K562 (cell line): ENCODE data around the gene GPN1. TPM values are rescaled to one million over a fixed set of nuclear protein-coding genes. Genes with fewer than 3 reads are reported as not detected.

Experiments
- BRD9 ChIP-seq: fragments of 450-650 bp; IDR thresholded peaks from 2 replicates; pipeline ENCODE4 v1.6.1; 2018; ENCODE audit warnings: low read depth; ENCODE audit not compliant: partially characterized antibody
- C11orf30 ChIP-seq: fragments of 450-650 bp; IDR thresholded peaks from 2 replicates; pipeline ENCODE4 v1.6.1; 2016; ENCODE audit warnings: low read depth, mild to moderate bottlenecking
- DMBX1 ChIP-seq: fragments of 250-450 bp; sonication (Bioruptor Pico); IDR thresholded peaks from 2 replicates; pipeline ENCODE4 v1.8.0; 2022; ENCODE audit warnings: inconsistent platforms, mild to moderate bottlenecking, moderate library complexity, borderline replicate concordance
- ETV5 ChIP-seq: sonication (generic); formaldehyde crosslinking; IDR thresholded peaks from 2 replicates; pipeline ENCODE4 v1.4.0; 2020; ENCODE audit warnings: low read depth, mild to moderate bottlenecking, missing genetic modification reagents
- GATAD2A ChIP-seq: fragments of 450-650 bp; IDR thresholded peaks from 2 replicates; pipeline ENCODE4 v1.6.1; 2017
- HDAC6 ChIP-seq: IDR thresholded peaks from 2 replicates; pipeline ENCODE4 v1.6.1; 2012; ENCODE audit warnings: low read depth, mild to moderate bottlenecking, control low read depth, inconsistent platforms, low read length, moderate library complexity
- IFI16 ChIP-seq: fragments of 250-450 bp; sonication (Bioruptor Pico); IDR thresholded peaks from 2 replicates; pipeline ENCODE4 v2.1.2; 2022; ENCODE audit warnings: mild to moderate bottlenecking, inconsistent platforms
- IRF9 ChIP-seq: fragments of 450-650 bp; IDR thresholded peaks from 2 replicates; pipeline ENCODE4 v1.6.1; 2016; ENCODE audit warnings: missing biosample characterization, missing genetic modification characterization
- JUN ChIP-seq, 2 experiments: sonication (generic) in 1 of 2; formaldehyde crosslinking in 1 of 2; IDR thresholded peaks; 2 replicates each; pipeline versions ENCODE4 v1.6.1 to v1.8.0; 2012 to 2022; ENCODE audit warnings: borderline replicate concordance in 2 of 2, mild to moderate bottlenecking in 2 of 2, improper control_type of control experiment in 1 of 2, low read depth in 1 of 2, low read length in 1 of 2, missing genetic modification reagents in 1 of 2
- KLF10 ChIP-seq: fragments of 250-450 bp; sonication (Bioruptor Pico); IDR thresholded peaks from 2 replicates; pipeline ENCODE4 v1.6.1; 2021; ENCODE audit warnings: matching md5 sums
- LARP7 ChIP-seq: fragments of 450-650 bp; IDR thresholded peaks from 2 replicates; pipeline ENCODE4 v1.6.1; 2016
- LCOR ChIP-seq: sonication (generic); formaldehyde crosslinking; IDR thresholded peaks from 2 replicates; pipeline ENCODE4 v1.8.0; 2022; ENCODE audit warnings: mild to moderate bottlenecking, missing genetic modification reagents
- MYNN ChIP-seq, 2 experiments: sonication (generic); formaldehyde crosslinking in 1 of 2; IDR thresholded peaks; 2 replicates each; pipeline versions ENCODE4 v1.5.0 to v1.6.1; 2016 to 2020; ENCODE audit warnings: antibody characterized with exemption in 1 of 2, missing genetic modification reagents in 1 of 2
- NFRKB ChIP-seq: fragments of 450-650 bp; IDR thresholded peaks from 2 replicates; pipeline ENCODE4 v1.6.1; 2016; ENCODE audit warnings: low read depth
- NFYB ChIP-seq: IDR thresholded peaks from 2 replicates; pipeline ENCODE4 v1.6.1; 2011; ENCODE audit warnings: mild to moderate bottlenecking, moderate library complexity; ENCODE audit not compliant: insufficient read length; ENCODE audit errors: extremely low read depth
- NR2C1 ChIP-seq, 2 experiments: fragments of 450-650 bp; IDR thresholded peaks; 2 replicates each; pipeline ENCODE4 v1.6.1; 2017; ENCODE audit warnings: mild to moderate bottlenecking in 2 of 2, antibody characterized with exemption in 1 of 2, inconsistent platforms in 1 of 2, missing compliant biosample characterization in 1 of 2, missing genetic modification characterization in 1 of 2
- TCF3 ChIP-seq: sonication (generic); formaldehyde crosslinking; IDR thresholded peaks from 2 replicates; pipeline ENCODE4 v1.4.0; 2020; ENCODE audit warnings: mild to moderate bottlenecking, missing genetic modification reagents
- VEZF1 ChIP-seq: fragments of 200-800 bp; sonication (Bioruptor generic); IDR thresholded peaks from 2 replicates; pipeline ENCODE4 v1.6.1; 2017; ENCODE audit warnings: missing genetic modification characterization, missing compliant biosample characterization
- XRCC5 ChIP-seq: fragments of 200-400 bp; formaldehyde crosslinking; IDR thresholded peaks from 2 replicates; pipeline ENCODE4 v1.6.1; 2017; ENCODE audit warnings: low read depth, mild to moderate bottlenecking, low read length
- ZBTB7A ChIP-seq: IDR thresholded peaks from 2 replicates; pipeline ENCODE4 v1.6.1; 2011; ENCODE audit warnings: low read depth, mild to moderate bottlenecking, low read length, moderate library complexity, borderline replicate concordance; ENCODE audit not compliant: control insufficient read depth
- ZFX ChIP-seq: sonication (generic); formaldehyde crosslinking; IDR thresholded peaks from 2 replicates; pipeline ENCODE4 v1.8.0; 2022; ENCODE audit warnings: mild to moderate bottlenecking, missing genetic modification reagents, moderate library complexity
- ZNF444 ChIP-seq: fragments of 250-450 bp; sonication (Bioruptor Pico); IDR thresholded peaks from 2 replicates; pipeline ENCODE4 v1.4.0; 2020; ENCODE audit warnings: mild to moderate bottlenecking, moderate library complexity
- ZNF445 ChIP-seq: fragments of 250-450 bp; sonication (Bioruptor Pico); IDR thresholded peaks from 2 replicates; pipeline ENCODE4 v1.4.0; 2020; ENCODE audit warnings: low read depth, mild to moderate bottlenecking, moderate library complexity
- ZNF699 ChIP-seq: fragments of 250-450 bp; sonication (Bioruptor Pico); IDR thresholded peaks from 2 replicates; pipeline ENCODE4 v1.8.0; 2021; ENCODE audit warnings: mild to moderate bottlenecking, moderate library complexity; ENCODE audit not compliant: insufficient replicate concordance
- polyA plus RNA-seq, 8 experiments: library from polyadenylated mRNA; depleted of rRNA in 4 of 8; stranded (reverse) in 5 of 8; unstranded in 3 of 8; fragments of >200 nt; fragmentation: Nextera tagmentation in 2 of 8; fragmentation: Illumina TruSeq in 1 of 8; extraction: Ambion mirVana in 2 of 8; extraction: Trizol in 1 of 8; gene quantifications; 2 replicates each; pipeline versions ENCODE4 v1.2.1 to v1.2.3, GENCODE V29; 2011 to 2014; ENCODE audit warnings: inconsistent platforms in 1 of 8, missing spikeins in 1 of 8
- total RNA-seq, 7 experiments: library from RNA; depleted of rRNA in 6 of 7; stranded (reverse); fragments of >200 nt in 6 of 7; fragmentation: Illumina TruSeq in 2 of 7; extraction: Trizol in 2 of 7; gene quantifications; 2 replicates each; pipeline versions ENCODE4 v1.2.1 to v1.2.3, GENCODE V29; 2011 to 2021; ENCODE audit warnings: low replicate concordance in 1 of 7

GPN1 gene
- total and polyA plus RNA-seq, 9 of the 15 experiments (the other 6 are each of a cell fraction or from before 2014, with no cell fraction given) = 23.4 to 171 (median 48.2) TPM

- peak; percentile 53; the same call in 1 of the 2 replicates for TF ChIP-seq JUN (IDR thresholded peaks at IDR 0.05; ENCODE audit: borderline replicate concordance, low read depth, low read length)
- peak; percentile 83; the same call in 1 of the 2 replicates for TF ChIP-seq JUN (CRISPR knock-in tag; IDR thresholded peaks at IDR 0.05; ENCODE audit: borderline replicate concordance)
- TF ChIP-seq DMBX1 (CRISPR knock-in tag) = no peak
- TF ChIP-seq ZBTB7A = no peak
- no peak for TF ChIP-seq IFI16
- TF ChIP-seq ZNF445 = no peak
- 0 out of 2 replicates have a peak, but pooled peaks have one; percentile 8 for TF ChIP-seq XRCC5
- no peak for TF ChIP-seq ZNF699 (CRISPR knock-in tag)
- TF ChIP-seq C11orf30 = peak; percentile 92
- no peak for TF ChIP-seq LARP7
- no peak for TF ChIP-seq GATAD2A
- TF ChIP-seq MYNN (IDR thresholded peaks at IDR 0.05) = peak; percentile 17; the same call in 1 of the 2 replicates
- no peak for TF ChIP-seq MYNN (CRISPR knock-in tag; IDR thresholded peaks at IDR 0.05)
- no peak for TF ChIP-seq BRD9
- TF ChIP-seq NR2C1 (IDR thresholded peaks at IDR 0.05) = no peak
- no peak for TF ChIP-seq NR2C1 (tag; IDR thresholded peaks at IDR 0.05)
- TF ChIP-seq IRF9 (tag) = no peak
- TF ChIP-seq NFYB = no peak
- TF ChIP-seq ZNF444 (CRISPR knock-in tag) = no peak
- no peak for TF ChIP-seq HDAC6
- peak; percentile 82; the same call in 1 of the 2 replicates for TF ChIP-seq NFRKB
- peak; percentile 63 for TF ChIP-seq ZFX (CRISPR knock-in tag)
- peak; percentile 49; the same call in 1 of the 2 replicates for TF ChIP-seq VEZF1 (CRISPR knock-in tag)
- no peak for TF ChIP-seq LCOR
- no peak; the same call in 1 of the 2 replicates for TF ChIP-seq ETV5 (CRISPR knock-in tag)
- TF ChIP-seq TCF3 = peak; percentile 25; the same call in 1 of the 2 replicates
- TF ChIP-seq KLF10 = no peak
Observed at GRCh38 chr2:27628767-27629709, at the start of gene GPN1, which contains the start of gene CCDC121 (continued).
